Stimulated activated CD4-positive, alpha-beta T cell treated with anti-CD3 and anti-CD28 coated beads, Interleukin-4, amount 100 ng/mL, for 24 hours (primary cell): Measurements from ENCODE around the gene PRKCZ.
A peak's percentile ranks its signal among the peaks of the same experiment; 100 is the strongest.
"Not testable (repeated sequence)": the region's sequence is repeated elsewhere in the genome, so short reads cannot be mapped to it uniquely, and the experiment has no call there.

Source experiments
- DNase-seq: peaks from one replicate; pipeline ENCODE4 v3.0.0-alpha.2; 2020

Gene PRKCZ

DNA sequence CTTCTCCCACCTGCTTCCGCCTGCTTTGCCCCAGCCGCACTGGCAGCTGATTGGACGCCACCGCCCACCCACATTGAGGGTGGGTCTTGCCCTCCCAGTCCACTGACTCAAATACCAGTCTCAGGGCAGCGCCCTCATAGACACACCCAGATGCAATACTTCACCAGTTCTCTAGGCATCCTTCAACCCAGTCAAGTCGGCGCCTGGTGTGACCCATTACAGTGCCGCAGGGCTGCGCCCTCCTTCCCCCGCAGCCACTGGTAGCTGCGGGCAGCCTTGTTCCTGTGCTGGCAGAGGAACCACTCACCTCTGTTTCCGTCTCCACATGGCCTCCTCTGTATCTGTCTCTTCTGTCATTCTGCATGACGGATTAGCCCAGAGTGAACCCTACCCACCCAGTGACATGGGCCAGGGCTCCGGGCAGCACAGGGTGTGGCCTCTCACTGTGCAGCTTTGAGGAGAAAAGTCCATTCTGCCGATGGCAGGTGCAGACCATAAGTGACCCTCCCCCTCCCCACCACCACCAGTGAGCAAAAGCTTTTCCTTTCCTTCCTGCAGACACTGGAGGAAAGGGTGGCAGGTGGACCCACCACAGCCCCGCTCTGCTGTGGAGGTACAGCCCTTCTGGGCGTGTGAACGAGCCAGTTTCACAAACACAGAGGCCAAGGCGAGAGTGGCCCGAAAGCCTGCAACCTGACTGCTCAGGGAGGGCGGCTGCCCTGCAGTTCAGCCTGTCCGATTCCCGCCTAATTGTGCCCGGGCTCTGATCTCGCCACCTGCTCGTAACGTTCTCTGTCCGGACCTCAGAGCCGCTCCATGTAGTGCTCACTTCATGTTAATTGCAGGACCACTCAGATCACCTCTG is 87.3 kb downstream of the PRKCZ start:
- no peak for DNase-seq

GRCh38 chr1:2139156-2139555 is 88.9 kb downstream of the PRKCZ start:
- not testable (repeated sequence) for DNase-seq

- no peak for DNase-seq
Measured at GRCh38 chr1:2141025-2141424, 90.8 kb downstream of the PRKCZ start.

DNA sequence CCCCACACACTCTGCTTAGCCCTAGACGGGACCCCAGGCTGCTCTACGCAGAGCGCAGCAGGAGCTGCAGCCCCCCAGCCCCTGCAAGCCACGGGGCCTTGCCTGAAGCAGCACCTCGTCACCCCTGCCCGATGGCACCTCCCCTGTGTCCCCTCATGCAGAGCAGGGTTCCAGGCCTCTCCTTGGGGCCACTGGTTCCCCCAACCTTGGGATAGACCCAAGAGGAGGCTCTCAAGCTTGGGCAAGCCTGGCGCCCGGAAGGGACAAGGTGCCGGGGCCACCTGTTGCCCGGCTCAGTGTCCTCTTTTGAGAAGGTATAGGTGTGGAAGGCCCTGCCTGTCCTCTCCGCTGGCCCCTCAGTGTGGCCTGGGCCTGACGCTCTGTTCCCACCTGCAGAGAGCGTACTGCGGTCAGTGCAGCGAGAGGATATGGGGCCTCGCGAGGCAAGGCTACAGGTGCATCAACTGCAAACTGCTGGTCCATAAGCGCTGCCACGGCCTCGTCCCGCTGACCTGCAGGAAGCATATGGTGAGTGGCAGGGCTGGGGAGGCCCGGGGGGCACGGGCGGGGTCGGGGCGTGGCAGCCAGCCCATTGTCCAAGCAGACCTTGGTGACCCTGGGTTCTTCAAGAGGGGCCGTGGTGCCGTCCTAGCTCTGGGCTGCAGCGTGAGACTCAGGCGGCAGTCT is 93.7 kb downstream of the PRKCZ start:
- no peak for DNase-seq

GRCh38 chr1:2144501-2145090 is 94.4 kb downstream of the PRKCZ start:
- no peak for DNase-seq

- DNase-seq: no peak
Measured at GRCh38 chr1:2145946-2146835, 96.0 kb downstream of the PRKCZ start.

DNA sequence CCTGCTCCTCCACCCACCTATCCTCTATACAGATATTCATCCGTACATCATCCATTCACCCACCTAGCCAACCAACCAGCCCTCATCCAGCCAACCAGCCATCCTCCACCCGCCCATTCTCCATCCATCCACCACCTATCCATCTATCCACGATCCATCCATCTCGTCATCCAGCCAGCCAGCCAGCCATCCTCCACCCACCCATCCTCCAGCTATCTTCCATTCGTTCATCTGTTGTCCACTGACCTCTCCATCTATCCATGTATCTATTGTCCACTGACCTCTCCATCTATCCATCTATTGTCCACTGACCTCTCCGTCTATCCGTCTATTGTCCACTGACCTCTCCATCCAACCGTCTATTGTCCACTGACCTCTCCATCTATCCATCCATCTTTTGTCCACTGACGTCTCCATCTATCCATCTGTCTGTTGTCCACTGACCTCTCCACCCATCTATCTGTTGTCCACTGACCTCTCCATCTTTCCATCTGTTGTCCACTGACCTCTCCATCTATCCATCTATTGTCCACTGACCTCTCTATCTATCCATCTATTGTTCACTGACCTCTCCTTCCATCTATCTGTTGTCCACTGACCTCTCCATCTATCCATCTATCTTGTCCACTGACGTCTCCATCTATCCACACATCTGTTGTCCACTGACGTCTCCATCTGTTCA is 96.8 kb downstream of the PRKCZ start:
- no peak for DNase-seq

DNA sequence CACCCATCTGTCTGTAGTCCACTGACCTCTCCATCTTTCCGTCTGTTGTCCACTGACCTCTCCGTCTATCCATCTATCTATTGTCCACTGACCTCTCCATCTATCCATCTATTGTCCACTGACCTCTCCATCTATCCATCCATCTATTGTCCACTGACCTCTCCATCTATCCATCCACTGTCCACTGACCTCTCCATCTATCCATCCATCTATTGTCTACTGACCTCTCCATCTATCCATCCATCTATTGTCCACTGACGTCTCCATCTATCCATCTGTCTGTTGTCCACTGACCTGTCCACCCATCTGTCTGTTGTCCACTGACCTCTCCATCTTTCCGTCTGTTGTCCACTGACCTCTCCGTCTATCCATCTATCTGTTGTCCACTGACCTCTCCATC is 97.7 kb downstream of the PRKCZ start:
- not testable (repeated sequence) for DNase-seq

DNA sequence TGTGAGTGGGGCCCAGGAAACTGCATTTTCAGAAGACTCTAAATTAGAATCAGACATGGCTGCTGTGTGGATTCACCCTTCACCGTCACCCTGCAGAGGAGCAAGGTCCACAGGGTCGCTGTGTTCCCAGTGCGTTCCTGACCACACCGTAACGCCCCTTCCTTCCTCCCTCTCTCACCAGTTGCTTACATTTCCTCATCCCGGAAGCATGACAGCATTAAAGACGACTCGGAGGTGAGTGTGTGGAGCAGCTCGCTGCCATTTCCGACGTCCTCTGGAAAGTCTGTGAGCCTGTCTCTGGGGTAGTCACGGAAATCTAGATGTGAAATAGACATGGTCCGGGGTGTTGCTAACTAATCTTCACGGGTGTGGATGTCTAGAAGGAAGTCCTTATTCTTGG is 98.5 kb downstream of the PRKCZ start:
- peak; percentile 47 for DNase-seq

DNA sequence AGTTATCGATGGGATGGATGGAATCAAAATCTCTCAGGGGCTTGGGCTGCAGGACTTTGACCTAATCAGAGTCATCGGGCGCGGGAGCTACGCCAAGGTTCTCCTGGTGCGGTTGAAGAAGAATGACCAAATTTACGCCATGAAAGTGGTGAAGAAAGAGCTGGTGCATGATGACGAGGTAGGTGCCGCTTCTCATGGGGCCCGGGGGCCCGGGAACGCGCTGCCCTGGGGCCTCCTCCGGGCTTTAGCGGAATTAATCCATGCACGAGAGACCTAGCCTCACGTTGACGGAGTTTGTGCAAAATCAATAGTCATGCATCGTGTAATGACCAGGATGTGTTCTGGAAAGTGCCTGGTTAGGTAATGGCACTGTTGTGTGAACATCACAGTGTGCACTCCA is 100.6 kb downstream of the PRKCZ start:
- no peak for DNase-seq

DNA sequence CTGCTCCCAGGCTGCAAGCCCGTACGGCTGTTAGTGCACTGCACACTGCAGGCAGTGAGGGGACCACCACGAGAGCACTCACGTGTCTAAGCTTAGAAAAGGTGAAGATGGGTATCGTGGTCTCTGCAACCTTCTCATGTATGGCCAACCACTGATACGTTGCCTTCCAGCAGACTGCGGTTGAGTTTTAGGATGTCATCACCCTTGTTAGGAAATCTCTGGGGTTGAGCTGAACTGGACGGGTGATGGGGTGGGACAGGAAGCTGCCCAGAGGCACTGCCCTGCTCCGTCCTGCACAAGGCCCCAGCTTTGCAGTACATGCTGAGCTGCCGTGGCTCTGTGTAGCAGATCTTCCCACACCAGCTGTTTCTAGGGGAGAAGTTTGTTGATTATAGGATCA is 101.0 kb downstream of the PRKCZ start:
- no peak for DNase-seq

GRCh38 chr1:2151911-2152310 is 101.7 kb downstream of the PRKCZ start:
- DNase-seq: no peak

- DNase-seq: peak; percentile 32
Measured at GRCh38 chr1:2152954-2153353, 102.7 kb downstream of the PRKCZ start.

- DNase-seq: no peak
Measured at GRCh38 chr1:2154022-2154421, 103.8 kb downstream of the PRKCZ start.

GRCh38 chr1:2155147-2155598 is 105.0 kb downstream of the PRKCZ start:
- DNase-seq: no peak

GRCh38 chr1:2155788-2156187 is 105.6 kb downstream of the PRKCZ start:
- no peak for DNase-seq

GRCh38 chr1:2156866-2157265 is 106.7 kb downstream of the PRKCZ start:
- no peak for DNase-seq

DNA sequence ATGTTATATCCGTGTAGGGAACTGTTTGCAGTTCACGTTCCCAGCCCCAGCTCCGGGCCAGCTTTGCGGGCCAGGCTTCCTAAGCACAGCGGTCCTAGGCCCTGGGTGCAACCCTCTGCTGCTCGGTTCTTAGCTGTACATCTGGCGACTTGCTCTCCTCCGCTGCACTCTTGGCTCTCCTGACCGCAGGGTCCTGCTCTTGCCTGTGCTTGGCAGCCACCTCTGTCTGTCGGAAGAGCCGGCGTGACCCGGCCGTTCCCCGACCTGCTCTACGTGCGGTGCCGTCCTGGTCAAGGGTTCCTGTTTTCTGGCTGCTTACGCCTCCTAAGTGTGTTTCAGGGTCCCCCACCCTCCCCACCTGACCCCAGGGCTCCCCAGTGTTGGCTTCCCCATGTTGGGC is 107.6 kb downstream of the PRKCZ start:
- no peak for DNase-seq

- no peak for DNase-seq
Measured at GRCh38 chr1:2158272-2158671, 108.1 kb downstream of the PRKCZ start.

- no peak for DNase-seq
Measured at GRCh38 chr1:2159124-2159523, 108.9 kb downstream of the PRKCZ start.

- DNase-seq: no peak
Measured at GRCh38 chr1:2160451-2161300, 110.5 kb downstream of the PRKCZ start.
